OCI-M1 (cell line): Measurements from ENCODE around the gene SIPA1L3.

ENCODE experiments used
- DNase-seq: peaks from one replicate; lab custom pipeline; 2025; lab: John Stamatoyannopoulos, UW

SIPA1L3 gene

GRCh38 chr19:37999309-38000213 is 92.6 kb downstream of the SIPA1L3 start:
- DNase-seq, result no peak

- no peak for DNase-seq
Measured at GRCh38 chr19:38001158-38001781, 94.3 kb downstream of the SIPA1L3 start.

DNA sequence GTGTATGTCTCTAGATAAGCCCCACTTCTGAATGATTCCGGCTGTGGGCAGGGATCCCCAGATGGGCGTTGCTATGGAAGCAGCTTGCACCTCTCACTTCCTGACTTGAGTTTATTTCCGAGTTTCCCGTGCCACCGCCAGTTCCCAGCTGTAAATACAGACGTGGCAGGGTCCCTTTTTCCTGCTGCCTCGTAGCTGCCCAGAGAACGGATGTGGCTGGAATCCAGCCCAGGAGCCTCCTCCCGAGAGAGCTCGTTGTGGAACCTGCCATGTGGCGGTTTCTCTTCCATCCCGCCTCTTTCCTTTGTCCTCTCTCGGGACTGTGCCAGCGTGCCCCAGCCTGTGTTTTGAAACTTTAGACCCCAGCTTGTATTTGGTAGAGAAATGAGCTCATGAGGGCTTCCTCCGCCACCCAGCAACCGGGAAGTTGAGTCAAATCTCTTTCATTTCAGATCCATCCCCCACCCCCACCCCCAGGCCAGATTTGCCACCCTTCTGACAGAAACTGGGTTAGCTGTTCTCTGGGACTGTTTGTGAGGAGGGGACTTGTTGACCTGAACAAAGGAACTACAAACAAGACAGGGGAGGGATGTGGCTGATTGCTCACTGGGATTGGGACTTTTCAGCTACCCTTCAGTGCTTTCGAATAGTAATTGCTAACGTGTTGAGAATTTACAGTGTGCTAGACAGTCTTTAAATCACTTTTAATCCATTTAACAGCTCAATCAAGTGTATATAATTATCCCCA is 96.6 kb downstream of the SIPA1L3 start:
- peak; percentile 35 for DNase-seq

DNA sequence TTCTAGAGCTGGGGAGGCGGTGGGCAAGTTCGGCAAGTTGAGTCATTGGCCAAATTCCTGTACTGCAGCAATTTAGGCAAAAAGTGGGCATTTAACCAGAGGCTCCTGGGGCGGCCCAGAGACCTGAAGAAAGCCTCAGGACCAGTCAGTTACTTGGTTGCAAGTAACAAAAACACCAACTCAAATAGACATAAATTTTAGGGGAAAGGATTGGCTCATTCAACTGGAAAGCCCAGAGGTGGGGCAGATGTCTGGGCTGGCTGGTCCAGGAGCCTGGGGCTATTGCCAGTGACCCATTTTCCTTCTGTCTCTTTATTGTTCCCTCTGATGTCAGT is 97.1 kb downstream of the SIPA1L3 start:
- no peak for DNase-seq

DNA sequence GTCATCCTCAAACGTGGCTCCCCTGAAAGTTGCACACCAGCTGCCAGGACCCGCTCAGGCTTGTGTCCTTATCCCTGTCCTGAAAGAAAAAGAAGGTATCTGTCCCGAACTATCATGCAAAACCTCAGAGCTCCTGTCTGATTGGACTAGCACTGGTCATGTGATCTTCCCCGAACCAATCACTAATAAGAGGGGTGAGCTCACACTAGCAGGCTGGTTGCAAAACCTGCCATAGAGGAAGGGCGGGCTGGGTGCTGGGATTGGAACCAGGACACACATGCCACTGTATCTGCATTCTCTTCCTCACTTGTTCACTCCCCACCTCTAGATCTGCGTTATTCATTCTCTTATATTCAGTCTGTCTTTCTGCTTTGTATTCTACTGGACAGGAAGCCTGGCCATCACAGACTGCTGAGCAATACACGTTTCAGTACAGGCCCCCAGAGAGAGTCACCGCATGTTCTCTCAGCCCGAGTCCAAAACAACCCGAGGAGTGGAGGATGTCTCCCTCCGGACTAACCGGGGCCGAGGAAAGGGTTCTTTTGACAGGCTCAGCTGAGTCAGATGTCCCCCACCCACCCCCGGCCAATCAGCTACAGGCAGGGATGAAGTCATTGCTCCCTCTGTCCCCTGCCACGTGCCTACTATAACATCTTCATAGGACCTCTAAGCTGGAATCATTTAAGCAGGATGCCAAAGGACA is 97.7 kb downstream of the SIPA1L3 start:
- DNase-seq, result peak; percentile 96

DNA sequence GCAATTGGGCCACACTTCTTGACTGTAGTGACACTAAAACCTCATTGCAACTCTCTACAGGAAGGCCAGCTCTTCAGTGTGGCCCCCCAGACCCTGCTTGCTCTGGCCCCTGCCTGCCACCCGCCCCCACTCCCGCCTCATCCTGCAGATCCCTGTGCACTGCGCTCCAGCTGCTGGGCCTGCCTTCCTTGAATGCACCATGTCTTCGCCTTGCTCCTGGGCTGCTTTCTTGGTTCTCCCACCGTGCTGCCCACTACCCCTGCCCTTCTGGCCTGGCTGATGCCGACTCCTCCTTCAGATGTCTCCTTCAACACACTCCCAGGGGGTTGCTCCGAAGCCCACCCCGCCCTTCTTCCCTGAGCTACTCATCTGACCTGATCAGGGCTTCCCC is 98.2 kb downstream of the SIPA1L3 start:
- DNase-seq, result no peak

GRCh38 chr19:38006361-38007045 is 99.5 kb downstream of the SIPA1L3 start:
- DNase-seq, result no peak

DNA sequence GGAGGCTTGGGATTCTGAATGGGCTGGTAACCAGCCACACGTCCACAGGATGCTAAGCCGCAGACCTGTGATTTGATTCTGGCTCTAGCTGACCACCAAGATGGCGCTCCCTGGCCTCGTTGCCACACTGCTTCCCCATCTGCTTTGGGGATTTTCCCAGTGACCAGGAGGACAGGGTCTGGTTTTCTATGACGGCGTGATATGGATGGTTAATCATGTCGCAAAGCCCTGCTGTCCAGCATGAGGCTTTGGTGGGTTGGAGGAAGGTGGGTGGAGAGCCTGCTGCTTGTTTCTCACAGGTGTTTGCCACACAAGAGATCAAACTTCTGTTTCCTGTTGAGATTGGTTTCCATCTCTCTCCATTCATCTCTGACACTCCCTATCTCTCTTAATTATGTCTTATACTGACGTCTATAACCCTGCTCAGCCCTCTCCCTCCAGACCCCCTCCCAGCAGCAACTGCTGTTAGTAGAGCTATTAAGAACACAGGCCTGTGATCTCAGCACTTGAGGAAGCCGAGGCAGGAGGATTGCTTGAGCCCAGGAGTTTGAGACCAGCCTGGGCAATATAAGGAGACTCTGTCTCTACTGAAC is 102.7 kb downstream of the SIPA1L3 start:
- DNase-seq, result no peak

DNA sequence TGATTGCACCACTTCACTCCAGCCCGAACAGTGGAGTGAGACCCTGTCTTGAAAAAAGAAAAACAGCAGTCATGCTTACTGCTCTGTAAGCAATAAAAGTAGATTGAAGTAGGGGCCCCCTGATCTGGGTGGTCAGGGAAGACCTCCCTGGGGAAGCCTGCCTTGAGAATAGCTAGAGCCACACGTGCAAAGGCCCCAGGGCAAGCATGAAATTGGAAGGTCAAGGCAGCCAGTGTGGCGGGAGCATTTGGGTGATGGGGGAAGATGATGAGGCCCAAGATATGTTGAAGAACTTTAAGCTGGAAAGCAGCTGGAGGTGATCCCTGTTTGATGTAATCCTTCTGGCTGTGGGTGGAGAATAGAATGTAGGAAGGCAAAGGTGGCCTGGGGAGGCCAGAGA is 104.4 kb downstream of the SIPA1L3 start:
- DNase-seq, result no peak

DNA sequence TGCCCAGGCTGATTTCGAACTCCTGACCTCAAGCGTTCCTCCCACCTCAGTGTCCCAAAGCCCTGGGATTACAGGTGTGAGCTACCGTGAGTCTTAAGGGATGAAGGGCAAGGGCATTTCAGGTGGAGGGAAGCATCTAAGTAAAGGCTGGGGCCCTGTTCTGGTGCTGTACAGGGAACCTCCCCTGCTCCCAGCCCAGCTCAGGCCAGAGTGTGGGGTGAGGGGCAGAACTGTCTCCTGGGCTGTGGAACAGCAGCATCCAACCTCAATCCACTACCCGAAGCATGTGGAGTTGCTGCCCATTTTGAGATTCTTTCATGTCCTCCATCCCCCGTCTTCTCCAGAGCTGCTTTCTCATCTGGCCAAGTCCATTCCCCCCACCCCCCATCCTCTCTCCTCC is 105.3 kb downstream of the SIPA1L3 start:
- DNase-seq, result no peak

DNA sequence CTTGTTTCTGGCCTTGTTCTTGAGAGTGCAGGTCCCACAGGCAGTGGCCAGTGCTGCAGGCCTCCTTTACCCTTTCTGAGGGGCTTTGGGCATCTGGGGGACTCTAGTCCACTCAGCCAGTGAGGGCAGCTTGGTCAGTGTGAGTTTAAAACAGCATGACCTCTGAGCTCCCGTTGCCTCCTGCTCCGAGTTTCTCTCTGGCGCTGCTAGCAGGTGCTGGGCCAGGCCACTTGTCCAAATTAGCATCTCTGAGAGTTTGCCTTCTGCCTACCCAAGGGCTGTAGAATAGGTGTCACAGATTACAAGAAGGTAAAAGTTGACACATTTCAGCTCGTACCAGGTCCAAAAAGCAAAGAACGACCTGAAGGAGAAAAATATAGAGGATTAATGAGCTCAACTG is 105.9 kb downstream of the SIPA1L3 start:
- no peak for DNase-seq

- DNase-seq, result no peak
Measured at GRCh38 chr19:38013913-38014580, 107.0 kb downstream of the SIPA1L3 start.

DNA sequence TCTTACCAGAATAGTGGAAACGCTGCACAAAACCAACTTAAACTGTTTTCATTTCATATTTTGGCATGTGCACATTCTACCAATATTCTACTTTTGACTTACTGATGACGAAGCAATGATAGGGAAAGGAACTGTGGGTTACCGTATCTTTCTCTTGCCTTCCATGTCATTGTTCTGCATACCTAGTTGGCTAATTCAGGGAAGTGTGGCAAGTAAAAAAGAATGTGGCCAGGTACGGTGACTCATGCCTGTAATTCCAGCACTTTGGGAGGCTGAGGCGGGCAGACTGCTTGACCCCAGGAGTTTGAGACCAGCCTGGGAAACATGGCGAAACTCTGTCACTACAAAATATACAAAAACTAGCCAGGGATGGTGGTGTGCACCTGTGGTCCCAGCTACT is 108.2 kb downstream of the SIPA1L3 start:
- DNase-seq, result no peak

DNA sequence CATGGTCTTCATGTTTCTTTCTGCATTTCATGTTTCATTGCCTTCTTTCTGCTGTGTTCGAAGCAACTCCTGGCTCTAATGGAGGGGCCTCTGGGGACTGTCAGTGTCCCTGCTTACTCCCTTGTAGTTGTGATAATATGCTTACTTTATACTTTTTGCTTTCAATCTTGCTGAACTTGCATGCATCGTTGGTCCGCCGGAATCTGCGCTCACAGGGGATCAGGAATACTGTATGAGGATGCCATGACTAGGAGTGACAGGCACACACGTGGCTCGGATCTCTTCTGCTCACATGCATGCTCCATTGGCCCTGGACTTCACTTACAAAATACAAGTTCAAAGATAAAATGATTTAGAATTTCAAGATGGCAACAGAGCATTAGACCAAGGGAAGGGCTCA is 108.8 kb downstream of the SIPA1L3 start:
- DNase-seq, result no peak

- DNase-seq, result no peak
Measured at GRCh38 chr19:38017401-38018151, 110.6 kb downstream of the SIPA1L3 start.

DNA sequence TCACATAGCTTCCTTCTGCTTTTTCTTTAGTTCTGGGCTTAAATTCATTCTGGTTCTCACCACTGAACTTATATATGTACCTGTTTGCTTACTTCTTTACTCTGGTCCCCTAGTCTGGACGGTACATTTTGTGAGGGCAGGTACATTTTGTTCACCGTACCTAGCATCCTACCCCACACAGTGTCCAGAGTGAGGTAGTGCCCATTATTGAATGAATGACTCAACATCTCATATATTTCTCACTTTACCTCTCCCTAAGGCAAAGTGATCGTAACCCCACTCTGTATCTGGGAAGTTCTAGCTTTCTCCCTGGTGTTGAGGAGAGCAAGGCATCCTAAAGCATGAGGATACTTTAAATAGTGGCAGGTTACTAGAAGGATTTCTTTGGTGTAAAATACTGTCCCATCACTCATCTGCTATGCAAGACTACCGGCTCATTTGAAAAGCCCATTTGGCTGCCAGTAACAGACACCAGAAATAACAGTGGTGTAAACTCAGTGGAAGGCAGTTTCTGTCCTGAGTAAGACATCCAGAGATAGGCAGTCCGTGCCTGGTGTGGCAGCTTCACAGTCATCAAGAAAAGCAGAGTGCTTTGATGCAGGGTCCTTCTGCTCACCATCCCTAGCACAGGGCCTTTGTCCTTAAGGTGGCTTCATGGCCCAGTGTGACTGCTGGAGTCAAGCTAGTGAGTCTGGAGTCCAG is 111.8 kb downstream of the SIPA1L3 start:
- no peak for DNase-seq

GRCh38 chr19:38019396-38019724 is 112.4 kb downstream of the SIPA1L3 start:
- DNase-seq, result no peak

- peak; percentile 35 for DNase-seq
Measured at GRCh38 chr19:38020311-38020710, 113.3 kb downstream of the SIPA1L3 start.

GRCh38 chr19:38021352-38021751 is 114.3 kb downstream of the SIPA1L3 start:
- DNase-seq, result no peak
